Activated naive CD4-positive, alpha-beta T cell treated with Interleukin-2 at 50 U/mL for 16 hours (primary cell): ENCODE results near the gene ALKBH5.
A peak's percentile ranks its signal among the peaks of the same experiment; 100 is the strongest.
"Not testable (repeated sequence)": the region's sequence is repeated elsewhere in the genome, so short reads cannot be mapped to it uniquely, and the experiment has no call there.

Experiments used
- DNase-seq: peaks from one replicate; pipeline ENCODE4 v3.0.0-alpha.2; 2020

Gene ALKBH5

DNA sequence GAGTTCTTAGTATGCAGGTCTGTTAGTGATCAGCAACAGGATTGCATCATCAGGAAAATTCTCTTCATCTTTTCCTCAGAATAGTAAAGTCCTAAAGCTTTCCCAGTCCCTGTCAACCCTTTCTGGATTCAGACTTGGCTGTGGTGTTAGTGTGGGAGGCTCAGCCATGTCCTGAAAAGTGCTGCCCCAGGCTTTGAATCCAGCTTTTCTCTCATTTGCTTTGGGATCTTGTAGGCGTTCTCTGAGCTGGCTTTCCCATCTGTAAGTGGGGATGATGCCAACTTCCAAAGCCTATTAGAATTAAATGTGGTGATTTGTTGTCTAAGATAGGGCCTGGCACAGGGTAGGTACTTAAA, 3.0 kb downstream of the ALKBH5 start:
- no peak for DNase-seq

- DNase-seq: no peak
Observed at GRCh38 chr17:18187226-18187625, 3.6 kb downstream of the ALKBH5 start.

- DNase-seq: peak; percentile 11
Observed at GRCh38 chr17:18187821-18188761, 4.5 kb downstream of the ALKBH5 start.

DNA sequence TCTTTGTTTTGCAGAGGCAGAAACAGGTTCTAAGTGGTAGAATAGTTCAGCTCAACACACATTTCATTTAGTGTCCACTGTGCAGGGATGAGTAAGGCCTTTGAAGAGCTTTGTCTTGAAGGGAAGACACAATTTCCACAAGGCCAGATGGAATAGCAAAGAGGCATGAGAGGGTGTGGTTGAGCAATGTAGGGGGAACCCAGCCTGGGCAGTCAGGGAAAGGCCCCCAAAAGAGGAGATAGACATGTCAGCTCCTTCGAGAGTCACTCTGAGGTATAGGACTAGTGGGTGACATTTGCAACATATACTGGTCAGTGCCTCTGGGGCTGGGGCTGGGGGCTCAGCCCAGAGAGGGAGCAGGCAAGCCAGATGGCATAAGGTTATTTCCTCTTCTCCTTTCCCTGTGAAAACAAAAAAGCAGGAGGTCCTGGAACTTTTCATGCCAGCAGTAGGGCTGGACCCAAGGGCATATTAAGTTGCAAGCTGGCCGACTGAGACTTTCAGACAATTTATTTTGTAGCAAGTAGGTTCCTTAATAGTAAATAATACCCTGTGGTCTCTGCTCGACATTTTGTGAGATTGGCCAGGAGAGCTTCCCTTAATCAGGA, 7.1 kb downstream of the ALKBH5 start:
- DNase-seq: no peak

DNA sequence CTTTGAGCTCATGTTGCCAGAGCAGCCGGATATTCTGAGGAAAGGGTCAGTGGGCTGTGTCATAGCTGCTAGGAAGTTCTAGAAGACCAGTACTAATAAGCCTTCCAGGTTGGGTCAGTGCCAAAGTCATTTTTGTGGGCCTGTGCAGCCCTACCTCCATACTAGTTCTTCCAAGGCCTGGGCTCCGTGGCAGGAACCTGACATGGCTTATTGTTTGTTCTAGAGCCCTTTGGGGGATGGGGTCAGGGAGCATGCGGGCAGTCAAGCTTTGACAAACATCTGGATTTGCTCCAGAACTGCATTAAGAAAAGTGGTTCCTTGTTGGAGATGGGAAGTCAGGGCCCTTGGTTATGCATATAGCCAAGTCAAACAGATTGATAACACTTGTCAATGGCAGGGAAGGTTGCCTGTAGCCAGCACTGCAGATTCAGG, 7.6 kb downstream of the ALKBH5 start:
- no peak for DNase-seq

DNA sequence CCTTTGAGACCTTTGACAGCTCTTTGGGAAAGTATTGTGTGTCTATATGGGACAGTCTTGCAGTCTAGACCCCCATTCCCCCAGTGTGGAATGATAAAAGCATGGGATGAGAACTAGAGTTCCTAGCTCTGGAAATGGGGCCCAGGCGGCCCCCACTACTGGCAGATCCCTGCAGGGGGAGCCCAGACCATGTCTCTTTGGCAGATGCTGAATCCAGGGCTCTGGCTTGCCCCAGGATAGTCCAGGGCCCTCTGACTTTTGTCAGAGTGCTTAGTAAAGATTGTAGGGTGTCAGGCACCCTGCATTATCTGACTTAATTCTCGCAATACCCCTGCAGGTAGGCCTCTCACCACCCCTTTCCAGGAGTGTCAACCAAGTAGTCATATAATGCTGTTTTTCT, 8.3 kb downstream of the ALKBH5 start:
- no peak for DNase-seq

DNA sequence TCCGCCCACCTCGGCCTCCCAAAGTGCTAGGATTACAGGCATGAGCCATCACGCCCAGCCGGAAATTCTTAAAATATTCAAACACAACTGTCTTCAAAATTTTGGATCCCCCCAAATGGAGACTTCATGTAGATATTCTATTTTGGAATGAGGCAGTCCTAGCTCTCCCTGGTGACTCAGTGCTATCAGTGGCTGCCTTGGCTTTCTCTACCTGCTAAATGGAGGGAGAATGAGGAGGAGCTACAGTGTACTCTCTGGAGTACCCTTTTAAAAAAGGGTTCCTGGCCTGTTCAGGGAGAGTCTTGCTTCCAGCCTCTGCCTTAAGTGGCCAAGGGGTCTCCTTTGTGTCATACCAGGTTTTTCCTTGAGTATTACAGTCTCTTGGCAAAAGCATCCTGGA, 10.8 kb downstream of the ALKBH5 start:
- no peak for DNase-seq

GRCh38 chr17:18194804-18195203, 11.2 kb downstream of the ALKBH5 start:
- no peak for DNase-seq

DNA sequence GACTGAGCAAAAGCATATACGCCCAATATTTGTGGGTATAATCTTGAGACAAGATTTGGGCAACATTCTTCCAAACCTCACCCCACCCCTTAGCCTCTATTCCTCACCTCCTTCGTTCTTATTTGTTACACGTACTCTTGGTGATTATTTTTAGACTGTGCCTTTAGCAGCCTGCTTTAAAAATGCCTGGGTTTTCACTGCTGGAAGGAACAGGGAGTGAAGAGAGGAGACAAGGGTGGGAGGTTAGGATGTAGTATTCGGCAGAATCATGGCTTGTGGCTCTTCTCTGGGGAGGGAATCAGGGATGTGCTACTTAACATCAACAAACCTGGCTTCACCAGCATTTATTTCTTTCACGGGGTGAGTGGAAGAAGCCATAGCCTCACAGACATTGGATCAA, 11.6 kb downstream of the ALKBH5 start:
- no peak for DNase-seq

DNA sequence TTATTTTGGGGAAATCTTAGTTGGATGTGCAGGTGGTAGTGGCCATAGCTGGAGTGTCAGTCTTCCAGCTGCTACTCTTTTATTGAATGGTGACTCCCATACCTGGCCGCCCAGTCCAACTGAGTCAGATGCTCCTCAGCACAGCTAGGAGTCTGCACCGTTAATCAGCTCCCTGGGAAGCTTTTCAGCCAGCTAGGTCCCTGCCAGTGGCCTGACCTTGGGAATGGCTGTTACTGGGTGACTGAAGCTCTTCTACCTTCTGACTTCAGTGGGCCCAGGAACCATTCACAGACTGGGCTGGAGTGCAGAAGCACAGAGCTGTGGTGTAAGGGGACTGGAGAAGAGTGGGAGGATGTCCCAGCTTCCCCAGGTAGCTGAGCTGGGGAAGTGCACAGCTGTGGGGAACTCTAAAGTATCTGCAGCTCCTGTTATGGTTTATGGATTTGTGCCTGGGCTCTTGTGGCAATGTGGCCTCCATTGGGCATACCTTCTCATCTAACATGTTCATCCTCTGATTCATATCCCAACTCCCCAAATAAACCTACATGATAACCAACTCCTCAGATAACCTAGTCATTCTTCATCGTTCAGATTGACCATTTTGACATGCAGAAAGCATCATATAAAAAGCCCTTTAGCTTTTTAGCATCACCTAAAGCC, 14.0 kb downstream of the ALKBH5 start:
- no peak for DNase-seq

DNA sequence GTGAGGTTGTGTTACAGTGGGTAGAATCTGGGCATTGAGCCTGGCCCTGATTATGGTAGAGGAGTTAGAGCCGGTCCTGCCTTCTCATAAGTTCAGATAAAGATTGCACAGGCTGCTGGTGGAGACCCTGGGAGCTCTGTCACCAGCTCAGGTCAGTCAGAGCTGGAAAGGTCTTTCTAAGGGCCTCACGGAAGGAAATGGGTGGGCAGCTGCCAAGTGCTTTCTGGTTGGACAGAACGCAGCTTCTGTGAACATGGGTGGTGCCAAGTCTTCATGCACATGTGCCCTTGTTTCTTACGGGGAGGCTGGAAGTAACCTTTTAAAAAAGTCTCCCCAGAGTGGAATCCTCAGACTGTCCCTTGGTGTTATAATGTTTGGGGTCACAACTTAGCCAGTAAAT, 14.9 kb downstream of the ALKBH5 start:
- no peak for DNase-seq

DNA sequence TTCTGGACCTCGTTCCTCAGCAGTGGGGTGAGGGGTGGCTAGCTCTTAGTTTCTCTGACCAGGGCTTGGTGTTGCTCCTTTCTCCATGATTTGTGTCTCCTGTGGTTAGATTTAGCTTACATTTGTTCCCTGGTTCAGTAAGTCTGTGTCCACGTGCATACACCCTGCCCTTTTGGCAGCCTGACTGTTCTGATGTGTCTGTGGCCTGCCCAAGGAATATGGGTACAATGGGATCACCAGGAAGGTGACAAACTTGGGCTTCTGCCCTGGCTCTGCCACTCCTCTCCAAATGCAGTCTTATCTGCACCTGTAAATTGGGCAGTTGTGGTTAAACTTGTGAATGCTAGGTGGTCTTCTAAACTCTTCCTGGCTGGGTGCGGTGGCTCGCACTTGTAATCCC, 17.5 kb downstream of the ALKBH5 start:
- no peak for DNase-seq

GRCh38 chr17:18203308-18203707, 19.7 kb downstream of the ALKBH5 start:
- no peak for DNase-seq

DNA sequence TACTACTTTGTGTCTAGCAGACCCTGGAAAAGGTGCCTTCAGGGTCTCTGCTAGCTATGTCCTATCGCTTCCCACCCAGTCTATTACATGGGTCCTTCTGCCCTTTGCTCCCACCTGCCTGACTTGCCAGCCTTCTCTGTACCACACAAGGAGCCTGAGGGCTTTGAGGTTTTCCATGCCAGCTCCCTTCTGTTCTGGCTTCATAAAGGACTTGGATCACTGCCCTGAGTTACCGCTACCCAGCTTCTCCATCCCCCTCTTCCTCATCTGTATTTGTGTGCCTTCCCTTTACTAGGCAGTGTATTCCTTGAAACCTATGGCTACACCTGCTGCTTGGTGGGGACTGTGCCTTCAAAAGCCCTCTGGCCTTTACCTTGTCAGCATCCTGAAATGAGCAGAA, 22.2 kb downstream of the ALKBH5 start:
- no peak for DNase-seq

- DNase-seq: no peak
Observed at GRCh38 chr17:18206962-18207361, 23.3 kb downstream of the ALKBH5 start.

- DNase-seq: no peak
Observed at GRCh38 chr17:18208092-18208491, 24.5 kb downstream of the ALKBH5 start.

DNA sequence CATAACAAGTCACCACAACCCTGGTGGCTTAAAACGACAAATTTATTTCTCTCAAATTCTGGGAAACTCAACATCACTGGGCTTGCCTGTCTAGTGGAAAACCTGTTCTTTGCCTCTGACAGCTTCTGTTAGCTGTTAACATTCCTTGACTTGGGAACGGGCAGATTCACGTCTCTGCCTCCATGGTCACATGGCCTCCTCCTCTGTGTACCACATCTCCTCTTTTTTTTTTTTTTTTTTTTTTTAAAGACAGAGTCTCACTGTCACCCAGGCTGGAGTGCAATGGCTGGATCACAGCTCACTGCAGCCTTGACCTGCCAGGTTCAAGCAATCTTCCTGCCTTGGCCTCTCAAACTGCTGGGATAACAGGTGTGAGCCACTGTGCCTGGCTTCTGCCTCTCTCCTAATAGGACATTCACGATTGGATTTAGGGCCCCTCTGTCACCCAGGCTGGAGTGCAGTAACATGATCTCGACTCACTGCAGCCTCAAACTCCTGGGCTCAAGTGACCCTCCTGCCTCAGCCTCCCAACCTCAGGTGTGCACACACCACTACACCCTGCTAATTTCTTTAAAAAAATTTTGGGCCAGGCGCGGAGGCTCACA, 30.1 kb downstream of the ALKBH5 start:
- DNase-seq: no peak

GRCh38 chr17:18216906-18217305, 33.3 kb downstream of the ALKBH5 start:
- DNase-seq: not testable (repeated sequence)

GRCh38 chr17:18217412-18218015, 33.9 kb downstream of the ALKBH5 start:
- peak; percentile 78 for DNase-seq

GRCh38 chr17:18218756-18219415, 35.3 kb downstream of the ALKBH5 start:
- DNase-seq: no peak

DNA sequence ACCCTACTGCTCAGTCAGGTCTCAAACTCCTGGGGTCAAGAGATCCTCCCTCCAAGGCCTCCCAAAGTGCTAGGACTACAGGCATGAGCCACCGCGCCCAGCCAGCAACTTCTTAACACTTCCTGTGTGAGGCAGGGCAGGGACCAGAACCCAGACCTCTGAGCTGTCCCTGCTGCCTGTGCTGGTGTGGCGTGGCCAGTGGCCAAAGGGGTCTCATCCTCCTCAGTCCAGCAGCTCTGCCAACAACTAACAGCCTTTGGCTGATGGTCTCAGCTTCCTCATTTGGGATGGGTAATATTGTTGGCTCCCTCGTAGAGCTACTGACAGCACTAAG, 40.4 kb downstream of the ALKBH5 start:
- DNase-seq: no peak

DNA sequence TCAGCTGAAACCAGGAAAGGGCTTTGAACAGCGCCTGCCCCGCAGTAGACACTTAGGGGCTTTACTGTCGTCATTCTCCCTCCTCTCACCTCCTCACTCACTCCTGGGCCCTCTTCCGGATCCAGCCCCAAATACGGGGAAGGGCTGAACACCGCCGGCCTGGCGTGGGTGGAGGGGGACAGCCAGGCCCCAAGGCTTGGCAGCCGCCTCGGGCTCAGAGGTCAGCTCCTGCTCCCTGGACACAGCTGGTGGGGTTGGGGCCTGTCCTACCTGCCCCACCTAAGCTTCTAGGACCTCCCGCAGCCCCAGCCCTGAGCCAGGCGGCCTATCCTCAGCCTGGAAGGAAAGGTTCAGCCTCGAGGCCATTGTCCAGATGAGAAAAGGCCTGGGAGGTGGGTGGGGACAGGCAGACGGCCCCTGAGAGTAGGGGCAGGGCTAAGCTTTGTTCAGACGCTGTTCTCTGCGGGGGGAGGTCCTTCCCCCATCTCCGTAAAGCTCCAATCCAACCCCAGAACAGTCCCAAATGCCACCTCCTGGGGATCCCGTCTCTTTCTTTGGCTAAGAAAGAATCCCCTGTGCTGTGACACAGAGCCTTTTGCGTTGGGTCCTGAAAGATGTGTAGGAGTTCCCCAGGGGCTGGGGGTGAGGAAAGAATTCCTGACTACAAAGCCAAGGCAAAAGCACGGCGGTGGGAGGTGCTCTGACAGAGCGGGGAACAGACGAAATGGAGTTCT, 40.9 kb downstream of the ALKBH5 start:
- DNase-seq: no peak
